RWPE2 (cell line): ENCODE measurements around the gene THUMPD1.

ENCODE experiments used
- ATAC-seq: fragments of 200-7000 bp; cut with Tn5 transposase; 3 replicates; pipeline ENCODE4 v1.9.1; 2021; ENCODE audit warnings: low read depth
- DNase-seq: peaks from one replicate; pipeline ENCODE4 v3.0.0-alpha.2; 2020; ENCODE audit warnings: low spot score
- H3K27ac ChIP-seq: fragments of 450-650 bp; 2 replicates; pipeline ENCODE4 v1.5.1; 2017; ENCODE audit warnings: mild to moderate bottlenecking; ENCODE audit not compliant: poor library complexity, severe bottlenecking
- H3K27me3 ChIP-seq: fragments of 250-450 bp; sonication (Bioruptor Pico); 2 replicates; pipeline ENCODE4 v1.5.1; 2021; ENCODE audit warnings: mild to moderate bottlenecking, moderate library complexity; ENCODE audit not compliant: insufficient read depth, poor library complexity, severe bottlenecking
- H3K36me3 ChIP-seq: fragments of 250-450 bp; sonication (Bioruptor Pico); 2 replicates; pipeline ENCODE4 v1.5.1; 2020; ENCODE audit warnings: low read depth, mild to moderate bottlenecking, moderate library complexity
- H3K4me1 ChIP-seq: fragments of 250-450 bp; sonication (Bioruptor Pico); 2 replicates; pipeline ENCODE4 v1.5.1; 2021; ENCODE audit warnings: mild to moderate bottlenecking, moderate library complexity; ENCODE audit not compliant: insufficient read depth, poor library complexity, severe bottlenecking
- H3K4me3 ChIP-seq: fragments of 250-450 bp; sonication (Bioruptor Pico); 2 replicates; pipeline ENCODE4 v1.5.1; 2021; ENCODE audit warnings: mild to moderate bottlenecking, moderate library complexity; ENCODE audit not compliant: severe bottlenecking
- H3K9me3 ChIP-seq: fragments of 250-450 bp; sonication (Bioruptor Pico); 2 replicates; pipeline ENCODE4 v1.5.1; 2021; ENCODE audit warnings: mild to moderate bottlenecking, moderate library complexity; ENCODE audit not compliant: severe bottlenecking
- TF ChIP-seq, protein P1 (sequence below): fragments of 450-650 bp; IDR thresholded peaks from one replicate; pipeline ENCODE4 v1.5.1; 2017; ENCODE audit warnings: mild to moderate bottlenecking, moderate library complexity; ENCODE audit not compliant: poor library complexity, severe bottlenecking

THUMPD1 gene

DNA sequence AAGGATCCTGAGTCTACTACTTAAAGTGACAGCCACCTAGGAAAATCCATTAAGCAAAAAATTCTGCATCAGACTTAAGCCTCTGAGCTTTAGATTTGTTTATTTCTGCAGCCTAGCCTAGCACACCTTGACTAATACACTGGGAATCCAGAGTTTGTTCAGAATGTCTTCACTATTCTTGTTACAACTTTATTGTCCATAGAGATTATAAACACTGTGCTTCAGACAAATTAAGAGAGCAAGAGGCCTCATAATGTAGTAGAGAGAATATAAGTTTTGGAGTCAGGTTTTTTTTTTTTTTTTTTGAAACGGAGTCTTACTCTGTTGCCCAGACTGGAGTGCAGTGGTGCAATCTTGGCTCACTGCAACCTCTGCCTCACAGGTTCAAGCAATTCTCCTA lies 8.9 kb upstream of the THUMPD1 start:
- DNase-seq (no peak), ATAC-seq (no peak)
- Histone ChIP-seq H3K27me3 (peaks cover 7% of the 10 kb centered on the region), H3K9me3 (no peaks in the 10 kb centered on the region), H3K4me1 (no peaks in the 10 kb centered on the region), H3K27ac (no peak overlapping the region), H3K4me3 (no peak overlapping the region), H3K36me3 (no peaks in the 10 kb centered on the region)
- TF ChIP-seq, protein P1, sequence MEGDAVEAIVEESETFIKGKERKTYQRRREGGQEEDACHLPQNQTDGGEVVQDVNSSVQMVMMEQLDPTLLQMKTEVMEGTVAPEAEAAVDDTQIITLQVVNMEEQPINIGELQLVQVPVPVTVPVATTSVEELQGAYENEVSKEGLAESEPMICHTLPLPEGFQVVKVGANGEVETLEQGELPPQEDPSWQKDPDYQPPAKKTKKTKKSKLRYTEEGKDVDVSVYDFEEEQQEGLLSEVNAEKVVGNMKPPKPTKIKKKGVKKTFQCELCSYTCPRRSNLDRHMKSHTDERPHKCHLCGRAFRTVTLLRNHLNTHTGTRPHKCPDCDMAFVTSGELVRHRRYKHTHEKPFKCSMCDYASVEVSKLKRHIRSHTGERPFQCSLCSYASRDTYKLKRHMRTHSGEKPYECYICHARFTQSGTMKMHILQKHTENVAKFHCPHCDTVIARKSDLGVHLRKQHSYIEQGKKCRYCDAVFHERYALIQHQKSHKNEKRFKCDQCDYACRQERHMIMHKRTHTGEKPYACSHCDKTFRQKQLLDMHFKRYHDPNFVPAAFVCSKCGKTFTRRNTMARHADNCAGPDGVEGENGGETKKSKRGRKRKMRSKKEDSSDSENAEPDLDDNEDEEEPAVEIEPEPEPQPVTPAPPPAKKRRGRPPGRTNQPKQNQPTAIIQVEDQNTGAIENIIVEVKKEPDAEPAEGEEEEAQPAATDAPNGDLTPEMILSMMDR = no peak

DNA sequence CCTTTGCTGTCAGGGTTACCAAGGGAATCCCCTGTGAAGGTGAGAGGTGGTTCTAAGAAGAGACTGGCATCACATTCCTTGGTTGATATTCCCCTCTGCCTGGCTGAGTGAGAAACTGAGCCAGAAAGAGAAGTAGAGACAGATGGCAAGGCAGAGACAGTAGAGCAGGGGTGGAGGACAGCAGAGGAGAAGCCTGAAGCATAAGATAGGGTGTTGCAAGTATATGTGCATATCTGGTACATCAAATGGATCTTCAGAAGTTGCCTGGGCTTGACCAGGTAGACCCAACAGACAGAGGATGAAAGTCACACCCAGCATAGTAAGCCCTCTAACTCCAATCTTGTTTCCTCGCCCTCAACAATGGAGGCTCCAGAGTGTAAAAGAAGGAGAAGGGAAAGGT lies 7.9 kb upstream of the THUMPD1 start:
- TF ChIP-seq, protein P1 = no peak
- no peak overlapping the region for H3K4me3 ChIP-seq
- H3K4me1 ChIP-seq = no peaks in the 10 kb centered on the region
- DNase-seq (no peak), ATAC-seq (no peak)
- H3K9me3 ChIP-seq = no peaks in the 10 kb centered on the region
- no peak overlapping the region for H3K27ac ChIP-seq
- H3K27me3 ChIP-seq = peaks cover 7% of the 10 kb centered on the region
- no peaks in the 10 kb centered on the region for H3K36me3 ChIP-seq

DNA sequence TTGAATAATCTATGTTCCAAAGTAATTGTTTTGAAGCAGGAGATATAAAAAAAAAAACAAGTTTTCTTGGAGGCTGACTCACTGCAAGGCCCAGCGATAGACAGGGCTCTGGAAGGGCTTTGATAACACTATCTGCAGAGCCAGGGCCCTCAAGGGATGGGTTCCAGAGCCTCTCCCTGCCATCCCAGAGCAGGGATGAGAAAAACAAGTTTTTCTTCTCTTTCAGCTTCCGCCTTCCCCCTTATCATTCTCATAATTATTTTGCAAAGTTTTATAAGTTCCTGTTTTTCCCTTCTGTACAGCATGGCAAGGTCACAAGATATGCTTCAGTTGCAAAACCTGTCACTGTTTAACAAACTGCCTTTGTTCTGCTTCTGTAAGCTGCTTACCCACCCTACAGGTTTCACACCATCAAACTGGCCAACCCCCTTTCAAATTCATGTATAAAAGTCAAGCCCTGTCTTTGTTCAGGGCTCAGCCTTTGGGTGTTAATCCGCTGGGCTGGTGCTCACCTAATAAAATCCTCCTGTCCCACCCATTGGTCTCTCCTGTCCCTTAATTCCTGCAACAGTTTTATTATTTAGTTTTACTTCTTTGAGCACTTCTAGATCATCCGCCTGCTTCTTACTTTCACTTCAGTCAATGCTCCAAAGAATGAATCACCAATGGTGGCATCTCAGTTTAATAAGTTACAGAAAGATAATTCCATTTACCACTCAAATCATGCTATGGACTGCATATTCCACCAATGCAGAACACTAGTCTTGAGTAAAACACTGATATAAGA lies 5.6 kb upstream of the THUMPD1 start:
- no peak overlapping the region for H3K27ac ChIP-seq
- no peak overlapping the region for H3K4me3 ChIP-seq
- H3K9me3 ChIP-seq = no peaks in the 10 kb centered on the region
- no peak for DNase-seq
- ATAC-seq = no peak
- H3K27me3 ChIP-seq = peaks cover under 1% of the 10 kb centered on the region
- TF ChIP-seq, protein P1 = no peak
- no peaks in the 10 kb centered on the region for H3K4me1 ChIP-seq
- no peaks in the 10 kb centered on the region for H3K36me3 ChIP-seq

DNA sequence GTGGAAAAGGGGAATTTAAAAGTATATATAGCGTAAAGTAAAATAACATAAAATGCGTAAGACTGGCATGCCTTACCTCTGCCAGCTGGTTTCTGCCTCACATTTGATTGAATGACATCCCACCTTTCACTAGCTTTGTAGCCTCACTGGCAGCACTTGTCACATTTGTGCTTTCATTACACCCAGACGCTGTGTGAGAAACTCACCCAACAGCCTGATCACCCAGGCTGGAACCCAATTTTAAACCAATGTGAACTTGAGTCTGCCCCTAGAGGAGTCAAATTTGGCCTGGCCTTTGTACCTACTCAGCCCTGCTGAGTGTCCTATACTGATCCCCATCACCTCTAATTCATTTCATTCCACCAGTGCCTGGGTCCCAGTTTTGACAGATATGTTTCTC lies 4.8 kb upstream of the THUMPD1 start:
- Histone ChIP-seq H3K9me3 (no peaks in the 10 kb centered on the region), H3K27ac (no peak overlapping the region), H3K4me3 (no peak overlapping the region), H3K36me3 (no peaks in the 10 kb centered on the region), H3K27me3 (no peaks in the 10 kb centered on the region), H3K4me1 (no peaks in the 10 kb centered on the region)
- DNase-seq (no peak), ATAC-seq (no peak)
- TF ChIP-seq, protein P1 = no peak

DNA sequence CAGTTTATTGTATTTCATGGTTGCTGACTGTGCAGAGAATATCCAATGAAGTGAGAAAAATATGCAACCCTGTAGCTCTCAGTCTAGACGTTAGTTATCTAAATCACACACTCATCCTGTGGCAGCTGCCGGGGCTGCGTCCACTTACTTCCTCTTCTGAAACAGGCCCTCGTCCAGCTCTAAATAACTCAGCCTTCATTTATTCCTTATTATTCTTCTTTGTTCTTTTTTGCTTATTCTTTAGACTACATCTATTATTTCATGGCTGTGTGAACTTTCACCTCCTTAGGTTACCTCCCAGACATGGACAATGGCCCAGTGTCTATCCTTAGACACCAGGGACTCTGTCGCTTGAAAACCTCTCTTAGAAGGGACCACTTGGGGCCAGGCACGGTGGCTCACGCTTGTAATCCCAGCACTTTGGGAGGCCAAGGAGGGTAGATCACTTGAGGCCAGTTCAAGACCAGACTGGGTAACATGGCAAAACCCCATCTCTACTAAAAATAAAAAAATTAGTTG lies 3.4 kb upstream of the THUMPD1 start:
- H3K4me1 ChIP-seq = peaks cover 3% of the 10 kb centered on the region
- H3K9me3 ChIP-seq = no peaks in the 10 kb centered on the region
- DNase-seq = no peak
- H3K27ac ChIP-seq = no peak overlapping the region
- H3K36me3 ChIP-seq = peaks cover 3% of the 10 kb centered on the region
- TF ChIP-seq, protein P1 = no peak
- no peak for ATAC-seq
- no peaks in the 10 kb centered on the region for H3K27me3 ChIP-seq
- no peak overlapping the region for H3K4me3 ChIP-seq
